H54 (cell line): ENCODE results near the gene SLC25A23.

Experiments used
- DNase-seq: peaks from one replicate; pipeline ENCODE4 v3.0.0; 2011; ENCODE audit warnings: low spot score, mixed read lengths; ENCODE audit not compliant: insufficient read length
- FAIRE-seq: peaks from 3 replicates; lab custom pipeline; 2011; peaks lifted over from hg19 to GRCh38; lab: Jason Lieb, UNC
- POLR2A ChIP-seq: IDR thresholded peaks from 2 replicates; pipeline ENCODE4 v1.6.1; 2011; ENCODE audit warnings: low read depth, mild to moderate bottlenecking, low read length

SLC25A23 gene

GRCh38 chr19:6491802-6492592 lies 32.4 kb upstream of the SLC25A23 start:
- no peak for DNase-seq
- no peak for TF ChIP-seq POLR2A

GRCh38 chr19:6490134-6490533 lies 30.5 kb upstream of the SLC25A23 start:
- DNase-seq: no peak
- FAIRE-seq: no peak

More at GRCh38 chr19:6491802-6492592, 32.4 kb upstream of the SLC25A23 start:
- no peak for FAIRE-seq

GRCh38 chr19:6489278-6490061 lies 29.9 kb upstream of the SLC25A23 start:
- FAIRE-seq (no peak), DNase-seq (no peak)
- no peak for TF ChIP-seq POLR2A

More at GRCh38 chr19:6490134-6490533, 30.5 kb upstream of the SLC25A23 start:
- no peak for TF ChIP-seq POLR2A

GRCh38 chr19:6484831-6485230 lies 25.2 kb upstream of the SLC25A23 start:
- no peak for FAIRE-seq
- no peak for TF ChIP-seq POLR2A
- DNase-seq: no peak

- no peak for DNase-seq
- FAIRE-seq: no peak
- no peak for TF ChIP-seq POLR2A
Measured at GRCh38 chr19:6484230-6484629, 24.6 kb upstream of the SLC25A23 start.

GRCh38 chr19:6483235-6483634 lies 23.6 kb upstream of the SLC25A23 start:
- no peak for TF ChIP-seq POLR2A
- DNase-seq (no peak), FAIRE-seq (no peak)

- TF ChIP-seq POLR2A: no peak
- no peak for DNase-seq
- FAIRE-seq: no peak
Measured at GRCh38 chr19:6482343-6482686, 22.7 kb upstream of the SLC25A23 start.

GRCh38 chr19:6481541-6482342 lies 22.1 kb upstream of the SLC25A23 start, which contains the start of gene DENND1C:
Gene DENND1C (minus strand): TSS chr19:6481787. CDS start chr19:6481695, 92 bp downstream.
- no peak for TF ChIP-seq POLR2A
- FAIRE-seq (no peak), DNase-seq (peak; percentile 46)

GRCh38 chr19:6480848-6481415 lies 21.3 kb upstream of the SLC25A23 start:
- no peak for TF ChIP-seq POLR2A
- DNase-seq: no peak
- no peak for FAIRE-seq

- no peak for DNase-seq
- TF ChIP-seq POLR2A: no peak
- no peak for FAIRE-seq
Measured at GRCh38 chr19:6479836-6480398, 20.3 kb upstream of the SLC25A23 start.

GRCh38 chr19:6478815-6479214 lies 19.2 kb upstream of the SLC25A23 start:
- FAIRE-seq (no peak), DNase-seq (no peak)
- no peak for TF ChIP-seq POLR2A

GRCh38 chr19:6476896-6477431 lies 17.4 kb upstream of the SLC25A23 start:
- TF ChIP-seq POLR2A: no peak
- DNase-seq (no peak), FAIRE-seq (no peak)
